Measurements from ENCODE around the gene APRT.

The APRT gene

DNA sequence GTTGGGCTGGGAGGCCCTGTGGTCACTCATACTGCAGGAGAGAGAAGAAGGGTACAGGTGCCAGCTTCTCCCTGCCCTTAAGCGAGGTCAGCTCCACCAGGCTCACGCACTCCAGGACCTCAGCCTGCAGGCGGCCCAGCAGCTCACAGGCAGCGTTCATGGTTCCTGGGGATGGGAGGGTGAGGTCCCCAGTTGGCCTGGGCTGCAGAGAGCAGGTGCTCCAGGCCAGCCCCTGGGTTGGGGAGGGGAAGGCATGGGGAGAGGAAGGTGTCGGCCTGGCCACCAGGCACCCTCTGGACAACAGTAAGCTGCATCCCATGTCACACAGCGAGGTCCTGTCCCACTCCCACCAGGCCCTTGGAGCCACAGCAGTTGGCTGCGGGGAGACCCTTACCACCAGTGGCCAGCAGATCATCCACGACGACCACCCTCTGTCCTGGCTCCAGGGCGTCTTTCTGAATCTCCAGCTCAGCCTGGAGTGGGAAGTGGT lies 2.0 kb downstream of the APRT start:
- H3K4me3 ChIP-seq (ENCODE audit: control insufficient read depth, low read depth, low read length): peak overlapping the region; percentile 62
- DNase-seq (ENCODE audit: low read depth): no peak

DNA sequence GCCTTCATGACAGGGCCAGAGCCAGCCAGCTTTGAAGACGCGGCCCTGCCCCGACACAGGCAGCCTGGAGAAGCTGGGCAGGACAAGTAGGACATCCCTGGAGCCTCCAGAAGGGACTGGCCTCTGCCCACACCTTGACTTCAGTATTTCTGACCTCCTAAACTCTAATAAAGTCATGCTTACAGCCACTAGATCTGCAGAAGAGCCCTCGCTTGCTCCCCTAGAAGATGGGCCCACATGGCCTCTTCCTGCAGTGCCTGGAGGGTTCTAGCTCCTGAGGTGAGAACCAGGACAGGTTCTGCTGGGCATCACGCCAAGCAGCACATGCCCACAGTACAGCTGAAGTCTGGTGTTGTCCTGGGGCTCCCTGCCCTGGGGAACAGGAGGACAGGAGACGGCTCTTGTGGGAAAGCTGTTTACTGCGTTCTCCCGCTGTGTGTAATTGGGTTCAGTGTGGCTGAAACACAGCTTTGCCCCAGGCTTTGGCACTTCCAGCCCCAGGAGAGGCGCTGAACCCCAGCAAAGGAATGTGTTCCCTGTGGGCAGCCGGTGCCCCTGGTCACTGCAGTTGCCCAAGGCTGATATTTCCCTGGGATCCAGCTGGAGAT lies 2.6 kb downstream of the APRT start:
- no peak for DNase-seq (ENCODE audit: low read depth)
- H3K4me3 ChIP-seq (ENCODE audit: control insufficient read depth, low read depth, low read length): no peak overlapping the region
- TF ChIP-seq, protein P1, sequence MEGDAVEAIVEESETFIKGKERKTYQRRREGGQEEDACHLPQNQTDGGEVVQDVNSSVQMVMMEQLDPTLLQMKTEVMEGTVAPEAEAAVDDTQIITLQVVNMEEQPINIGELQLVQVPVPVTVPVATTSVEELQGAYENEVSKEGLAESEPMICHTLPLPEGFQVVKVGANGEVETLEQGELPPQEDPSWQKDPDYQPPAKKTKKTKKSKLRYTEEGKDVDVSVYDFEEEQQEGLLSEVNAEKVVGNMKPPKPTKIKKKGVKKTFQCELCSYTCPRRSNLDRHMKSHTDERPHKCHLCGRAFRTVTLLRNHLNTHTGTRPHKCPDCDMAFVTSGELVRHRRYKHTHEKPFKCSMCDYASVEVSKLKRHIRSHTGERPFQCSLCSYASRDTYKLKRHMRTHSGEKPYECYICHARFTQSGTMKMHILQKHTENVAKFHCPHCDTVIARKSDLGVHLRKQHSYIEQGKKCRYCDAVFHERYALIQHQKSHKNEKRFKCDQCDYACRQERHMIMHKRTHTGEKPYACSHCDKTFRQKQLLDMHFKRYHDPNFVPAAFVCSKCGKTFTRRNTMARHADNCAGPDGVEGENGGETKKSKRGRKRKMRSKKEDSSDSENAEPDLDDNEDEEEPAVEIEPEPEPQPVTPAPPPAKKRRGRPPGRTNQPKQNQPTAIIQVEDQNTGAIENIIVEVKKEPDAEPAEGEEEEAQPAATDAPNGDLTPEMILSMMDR (IDR thresholded peaks at IDR 0.05; ENCODE audit: control insufficient read depth, insufficient read depth, low read depth, low read length, missing control alignments): no peak

More for the DNA sequence above, 2.0 kb downstream of the APRT start:
- TF ChIP-seq, protein P1 (IDR thresholded peaks at IDR 0.05; ENCODE audit: control insufficient read depth, insufficient read depth, low read depth, low read length, missing control alignments): no peak

DNA sequence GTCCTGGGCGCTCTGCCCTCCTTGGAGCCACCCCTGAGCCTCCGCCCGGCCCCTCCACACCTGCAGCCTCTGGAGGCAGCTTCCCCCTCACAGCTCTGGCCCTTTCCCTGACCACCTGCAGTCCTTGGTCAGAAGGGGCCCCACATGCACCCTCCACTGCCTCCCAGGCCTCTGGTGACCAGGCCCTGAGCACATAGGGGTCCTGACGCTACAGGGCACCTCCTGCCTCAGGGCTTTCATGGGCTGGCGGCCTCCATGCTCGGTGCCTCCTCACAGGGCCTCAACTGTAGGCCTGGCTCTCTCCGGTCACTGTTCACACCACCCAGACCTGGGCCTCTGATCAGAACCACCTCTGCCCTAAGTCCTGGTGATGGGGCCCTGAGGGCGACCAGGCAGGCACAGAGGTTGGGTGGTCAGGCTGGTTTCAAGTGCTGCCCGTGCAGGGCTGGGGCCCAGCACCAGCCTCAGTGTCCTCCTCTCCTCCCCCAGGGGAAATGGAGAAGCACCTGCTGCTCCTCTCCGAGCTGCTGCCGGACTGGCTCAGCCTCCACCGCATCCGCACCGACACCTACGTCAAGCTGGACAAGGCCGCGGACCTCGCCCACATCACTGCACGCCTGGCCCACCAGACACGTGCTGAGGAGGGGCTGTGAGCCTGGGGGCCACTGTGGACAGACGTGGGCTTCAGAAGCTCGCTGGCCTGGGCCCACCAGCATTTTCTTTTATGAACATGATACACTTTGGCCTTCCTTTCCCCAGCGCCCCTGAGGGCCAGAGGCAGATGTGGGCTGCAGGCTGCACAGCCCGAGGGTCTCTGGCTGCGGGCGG lies 3.9 kb downstream of the APRT start:
- TF ChIP-seq, protein P1 (IDR thresholded peaks at IDR 0.05; ENCODE audit: control insufficient read depth, insufficient read depth, low read depth, low read length, missing control alignments): no peak
- H3K4me3 ChIP-seq (ENCODE audit: control insufficient read depth, low read depth, low read length): no peak overlapping the region
- DNase-seq (ENCODE audit: low read depth): no peak

DNA sequence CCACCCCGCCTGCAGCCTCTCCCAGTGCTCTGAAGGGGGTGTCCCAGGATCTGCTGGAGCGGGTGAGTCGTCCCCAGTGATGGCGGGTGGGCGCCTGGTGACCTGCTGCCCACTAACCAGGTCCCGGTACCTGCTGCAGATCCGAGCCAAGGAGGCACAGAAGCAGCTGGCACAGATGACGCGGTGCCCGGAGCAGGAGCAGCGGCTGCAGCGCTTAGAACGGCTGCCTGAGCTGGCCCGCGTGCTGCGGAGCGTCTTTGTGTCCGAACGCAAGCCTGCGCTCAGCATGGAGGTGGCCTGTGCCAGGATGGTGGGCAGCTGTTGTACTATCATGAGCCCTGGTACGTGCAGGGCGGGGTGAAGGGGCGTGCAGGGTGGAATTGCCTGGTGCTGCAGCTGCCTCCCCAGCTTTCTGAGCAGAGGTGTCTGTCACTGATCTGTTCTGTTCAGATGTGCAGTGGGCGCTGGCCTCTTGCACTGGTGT lies 4.5 kb downstream of the APRT start:
- no peak overlapping the region for H3K4me3 ChIP-seq (ENCODE audit: control insufficient read depth, low read depth, low read length)
- TF ChIP-seq, protein P1 (IDR thresholded peaks at IDR 0.05; ENCODE audit: control insufficient read depth, insufficient read depth, low read depth, low read length, missing control alignments): no peak
- no peak for DNase-seq (ENCODE audit: low read depth)

DNA sequence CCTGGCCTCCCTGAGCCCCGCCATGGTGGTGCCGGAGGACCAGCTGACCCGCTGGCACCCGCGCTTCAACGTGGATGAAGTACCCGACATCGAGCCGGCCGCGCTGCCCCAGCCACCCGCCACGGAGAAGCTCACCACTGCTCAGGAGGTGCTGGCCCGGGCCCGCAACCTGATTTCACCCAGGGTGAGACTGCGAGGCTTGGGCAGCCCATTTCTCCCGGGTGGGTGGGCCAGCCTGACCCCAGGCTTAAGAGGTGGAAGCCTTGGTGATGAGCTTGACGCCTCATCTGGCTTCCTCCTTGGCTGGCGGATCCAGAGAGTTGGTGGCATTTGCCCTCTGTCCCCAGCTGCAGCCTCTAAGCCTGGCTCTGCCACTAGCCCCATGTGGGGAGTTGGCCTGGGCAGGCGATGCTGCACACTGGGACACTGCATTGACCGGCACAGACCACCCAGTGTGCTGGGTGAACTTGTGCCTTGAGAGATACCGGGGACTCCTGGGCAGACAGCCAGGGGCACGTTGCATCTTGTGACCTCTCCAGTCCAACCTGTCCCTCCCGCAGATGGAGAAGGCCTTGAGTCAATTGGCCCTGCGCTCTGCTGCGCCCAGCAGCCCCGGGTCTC lies 5.1 kb downstream of the APRT start:
- no peak for DNase-seq (ENCODE audit: low read depth)
- H3K4me3 ChIP-seq (ENCODE audit: control insufficient read depth, low read depth, low read length): no peak overlapping the region
- TF ChIP-seq, protein P1 (IDR thresholded peaks at IDR 0.05; ENCODE audit: control insufficient read depth, insufficient read depth, low read depth, low read length, missing control alignments): no peak

DNA sequence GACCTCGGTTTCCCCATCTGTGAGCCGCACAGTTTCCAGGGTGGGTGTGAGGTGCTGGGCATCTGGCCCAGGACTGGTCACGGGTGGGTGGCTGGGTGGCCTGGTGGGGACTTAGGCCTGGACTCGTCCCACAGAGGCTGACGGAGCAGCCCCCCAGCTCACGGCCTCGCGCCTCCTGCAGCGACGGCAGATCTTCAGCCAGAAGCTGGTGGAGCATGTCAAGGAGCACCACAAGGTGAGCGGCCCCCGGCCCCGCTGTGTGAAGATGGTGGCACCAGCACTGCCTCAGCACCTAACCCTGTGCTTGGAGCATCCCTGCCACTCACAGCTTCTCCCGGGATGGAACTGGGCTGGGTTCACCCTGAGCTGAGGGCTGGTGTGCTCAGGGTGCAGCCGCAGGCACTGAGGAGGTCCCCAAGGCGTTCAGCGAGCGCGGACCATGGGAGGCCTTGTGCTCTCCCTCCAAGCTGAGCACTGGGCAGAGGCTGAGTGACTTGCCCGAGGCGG lies 5.8 kb downstream of the APRT start:
- no peak for DNase-seq (ENCODE audit: low read depth)
- TF ChIP-seq, protein P1 (IDR thresholded peaks at IDR 0.05; ENCODE audit: control insufficient read depth, insufficient read depth, low read depth, low read length, missing control alignments): no peak
- H3K4me3 ChIP-seq (ENCODE audit: control insufficient read depth, low read depth, low read length): no peak overlapping the region

Data from AG09309 (cell line).